Muscle layer of duodenum (tissue), 2 donors: ENCODE results near the gene MEF2D.

Experiments
- H3K27ac ChIP-seq: one replicate; pipeline ENCODE4 v1.7.0; 2013; ENCODE audit warnings: mild to moderate bottlenecking, low read length
- H3K27me3 ChIP-seq: one replicate; pipeline ENCODE4 v1.7.0; 2013; ENCODE audit warnings: low read depth, mild to moderate bottlenecking, control low read depth, low read length
- H3K36me3 ChIP-seq, 2 donors: one replicate each; pipeline ENCODE4 v1.7.0; 2013; ENCODE audit warnings: low read length in 2 of 2, control low read depth in 1 of 2, mild to moderate bottlenecking in 1 of 2; ENCODE audit not compliant: insufficient read depth in 2 of 2, control insufficient read depth in 1 of 2
- H3K4me1 ChIP-seq, 2 donors: one replicate each; pipeline ENCODE4 v1.7.0; 2013; ENCODE audit warnings: low read length in 2 of 2, mild to moderate bottlenecking in 2 of 2, control low read depth in 1 of 2, moderate library complexity in 1 of 2; ENCODE audit not compliant: insufficient read depth in 2 of 2, control insufficient read depth in 1 of 2
- H3K4me3 ChIP-seq, 2 donors: one replicate each; pipeline ENCODE4 v1.7.0; 2013; ENCODE audit warnings: low read length in 2 of 2, low read depth in 1 of 2, mild to moderate bottlenecking in 1 of 2
- H3K9me3 ChIP-seq, 2 donors: one replicate each; pipeline ENCODE4 v1.7.0; 2013; ENCODE audit warnings: low read length in 2 of 2, control low read depth in 1 of 2, mild to moderate bottlenecking in 1 of 2; ENCODE audit not compliant: control insufficient read depth in 1 of 2
- donor health status: healthy.

MEF2D gene

GRCh38 chr1:156492591-156493080 lies 7.9 kb downstream of the MEF2D start:
- peaks cover 90 to 100% of the 10 kb centered on the region in 2 donors for H3K4me1 ChIP-seq
- peak overlapping the region; percentile 57 for H3K27ac ChIP-seq
- H3K27me3 ChIP-seq = no peaks in the 10 kb centered on the region
- peaks cover 0 to 9% of the 10 kb centered on the region in 2 donors for H3K36me3 ChIP-seq
- no peaks in the 10 kb centered on the region for H3K9me3 ChIP-seq
- peak overlapping the region; percentile 13 to 15 for H3K4me3 ChIP-seq

- Histone ChIP-seq H3K4me1 (peaks cover 85 to 100% of the 10 kb centered on the region in 2 donors), H3K27me3 (no peaks in the 10 kb centered on the region), H3K4me3 (no peak overlapping the region), H3K9me3 (no peaks in the 10 kb centered on the region), H3K36me3 (peaks cover 0 to 9% of the 10 kb centered on the region in 2 donors), H3K27ac (no peak overlapping the region)
Observed at GRCh38 chr1:156492013-156492590, 8.5 kb downstream of the MEF2D start.

- H3K36me3 ChIP-seq = peaks cover 5 to 9% of the 10 kb centered on the region in 2 donors
- H3K4me1 ChIP-seq = peaks cover 77 to 95% of the 10 kb centered on the region in 2 donors
- peak overlapping the region; percentile 34 to 50 for H3K4me3 ChIP-seq
Observed at GRCh38 chr1:156491151-156491949, 9.2 kb downstream of the MEF2D start.

GRCh38 chr1:156490401-156491032 lies 10.1 kb downstream of the MEF2D start:
- Histone ChIP-seq H3K4me3 (peak overlapping the region; percentile 34 to 50), H3K9me3 (no peaks in the 10 kb centered on the region), H3K36me3 (peaks cover 8 to 9% of the 10 kb centered on the region in 2 donors), H3K27me3 (no peaks in the 10 kb centered on the region), H3K4me1 (peaks cover 74 to 91% of the 10 kb centered on the region in 2 donors), H3K27ac (peak overlapping the region; percentile 61)

More at GRCh38 chr1:156491151-156491949, 9.2 kb downstream of the MEF2D start:
- Histone ChIP-seq H3K27me3 (no peaks in the 10 kb centered on the region), H3K27ac (peak overlapping the region; percentile 61), H3K9me3 (no peaks in the 10 kb centered on the region)

GRCh38 chr1:156489935-156490293 lies 10.7 kb downstream of the MEF2D start:
- Histone ChIP-seq H3K27me3 (no peaks in the 10 kb centered on the region), H3K36me3 (peaks cover 4 to 8% of the 10 kb centered on the region in 2 donors), H3K4me1 (peaks cover 71 to 90% of the 10 kb centered on the region in 2 donors), H3K4me3 (peak overlapping the region in 1 of 2 donors; percentile 50), H3K9me3 (no peaks in the 10 kb centered on the region), H3K27ac (peak overlapping the region; percentile 61)

GRCh38 chr1:156489166-156489934 lies 11.2 kb downstream of the MEF2D start:
- H3K4me3 ChIP-seq = peak overlapping the region; percentile 26 to 50
- no peaks in the 10 kb centered on the region for H3K9me3 ChIP-seq
- no peaks in the 10 kb centered on the region for H3K27me3 ChIP-seq
- peak overlapping the region; percentile 61 for H3K27ac ChIP-seq
- H3K36me3 ChIP-seq = peaks cover 0 to 8% of the 10 kb centered on the region in 2 donors
- H3K4me1 ChIP-seq = peaks cover 65 to 90% of the 10 kb centered on the region in 2 donors

DNA sequence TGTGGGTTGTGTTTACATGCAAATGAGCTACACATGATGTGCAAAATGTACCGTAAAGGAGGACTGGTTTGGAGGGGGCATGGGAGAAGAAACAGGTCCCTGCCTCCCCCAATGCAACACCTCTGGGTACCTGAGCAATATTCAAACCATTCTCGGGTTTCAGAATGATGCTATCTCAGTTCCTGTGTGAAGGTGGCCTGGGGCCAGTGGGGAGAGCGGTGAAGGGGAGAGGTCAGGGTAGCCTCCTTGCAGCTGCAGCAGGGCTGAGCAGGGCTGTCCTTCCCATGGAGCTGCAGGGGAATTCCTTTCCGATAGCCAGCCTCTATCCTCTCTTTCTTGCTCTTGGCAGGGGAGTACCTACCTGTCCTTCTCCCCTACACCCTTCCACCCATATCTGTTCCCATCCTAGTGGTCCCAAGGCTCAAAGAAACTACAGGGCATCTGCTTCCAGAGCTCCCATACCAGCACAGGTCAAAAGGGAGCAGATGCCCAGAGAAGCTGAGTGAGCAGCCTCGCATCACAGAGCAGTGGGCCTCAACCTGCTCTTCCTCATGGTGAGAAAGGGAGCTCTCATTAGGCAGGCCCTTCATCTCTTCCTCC lies 11.9 kb downstream of the MEF2D start:
- Histone ChIP-seq H3K4me3 (peak overlapping the region in 1 of 2 donors; percentile 50), H3K4me1 (peaks cover 58 to 90% of the 10 kb centered on the region in 2 donors), H3K9me3 (no peaks in the 10 kb centered on the region), H3K27ac (no peak overlapping the region), H3K36me3 (peaks cover 0 to 8% of the 10 kb centered on the region in 2 donors), H3K27me3 (no peaks in the 10 kb centered on the region)

GRCh38 chr1:156487862-156488261 lies 12.7 kb downstream of the MEF2D start:
- Histone ChIP-seq H3K36me3 (peaks cover 4 to 15% of the 10 kb centered on the region in 2 donors), H3K27me3 (no peaks in the 10 kb centered on the region), H3K9me3 (no peaks in the 10 kb centered on the region), H3K4me1 (peaks cover 50 to 90% of the 10 kb centered on the region in 2 donors), H3K27ac (no peak overlapping the region), H3K4me3 (no peak overlapping the region)

GRCh38 chr1:156486421-156487344 lies 13.9 kb downstream of the MEF2D start:
- peaks cover 38 to 85% of the 10 kb centered on the region in 2 donors for H3K4me1 ChIP-seq
- no peak overlapping the region for H3K27ac ChIP-seq
- H3K4me3 ChIP-seq = no peak overlapping the region

DNA sequence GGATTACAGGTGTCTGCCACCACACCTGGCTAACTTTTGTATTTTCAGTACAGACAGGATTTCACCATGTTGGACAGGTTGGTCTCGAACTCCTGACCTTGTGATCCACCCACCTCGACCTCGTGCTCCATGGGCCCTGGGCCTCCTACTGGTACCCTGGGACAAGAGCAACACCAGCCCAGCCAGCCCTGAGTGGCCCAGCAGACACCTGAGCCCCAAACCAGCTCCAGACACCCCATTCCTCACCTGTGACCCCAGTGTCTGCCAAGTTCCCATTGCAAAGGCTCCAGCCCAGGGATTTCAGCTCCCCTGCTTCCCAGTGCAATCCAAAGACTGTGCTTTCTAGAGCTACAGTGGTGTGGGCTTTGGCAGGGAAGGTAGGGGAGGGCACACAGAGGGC lies 14.6 kb downstream of the MEF2D start:
- H3K27ac ChIP-seq = no peak overlapping the region
- H3K9me3 ChIP-seq = no peaks in the 10 kb centered on the region
- no peaks in the 10 kb centered on the region for H3K27me3 ChIP-seq
- H3K4me1 ChIP-seq = peaks cover 36 to 85% of the 10 kb centered on the region in 2 donors
- H3K36me3 ChIP-seq = peaks cover 23 to 34% of the 10 kb centered on the region in 2 donors
- no peak overlapping the region for H3K4me3 ChIP-seq

More at GRCh38 chr1:156486421-156487344, 13.9 kb downstream of the MEF2D start:
- H3K27me3 ChIP-seq = no peaks in the 10 kb centered on the region
- H3K36me3 ChIP-seq = peaks cover 16 to 27% of the 10 kb centered on the region in 2 donors
- H3K9me3 ChIP-seq = no peaks in the 10 kb centered on the region
